ENCODE results near the gene PIP4K2A. TPM values are rescaled to one million over a fixed set of nuclear protein-coding genes. Genes with fewer than 3 reads are reported as not detected.

The PIP4K2A gene
- total and polyA plus RNA-seq, 9 donors, result 4.3 to 85.6 (median 18.4) TPM

DNA sequence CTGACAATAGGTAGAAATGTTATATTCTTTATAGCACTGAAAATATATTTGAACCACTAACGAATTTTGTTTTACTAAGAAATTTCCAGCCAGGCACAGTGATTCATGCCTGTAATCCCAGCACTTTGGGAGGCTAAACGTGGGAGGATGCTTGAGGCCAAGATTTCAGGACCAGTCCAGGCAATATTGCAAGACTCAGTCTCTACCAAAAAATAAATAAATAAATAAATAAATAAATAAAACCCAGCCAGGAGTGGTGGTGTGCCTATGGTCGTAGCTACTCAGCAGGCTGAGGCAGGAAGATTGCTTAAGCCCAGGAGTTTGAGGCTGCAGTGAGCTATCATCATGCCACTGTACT lies 39.8 kb downstream of the PIP4K2A start:
- intact Hi-C loops (cut with DNase I), result no loop called here
- H3K27ac ChIP-seq, result no peak overlapping the region
- no peaks in the 10 kb centered on the region for H3K27me3 ChIP-seq
- H3K36me3 ChIP-seq, result no peaks in the 10 kb centered on the region
- no peak for DNase-seq
- WGBS, 3 donors, result 65 to 72% (median 67%) methylated on average over 3 of the region's 3 CpGs
- no peaks in the 10 kb centered on the region for H3K9me3 ChIP-seq
- TF ChIP-seq POLR2A (IDR thresholded peaks at IDR 0.05), result no peak
- H3K4me3 ChIP-seq, result no peak overlapping the region
- peaks cover 2% of the 10 kb centered on the region for H3K4me1 ChIP-seq (ENCODE audit: insufficient read depth)

DNA sequence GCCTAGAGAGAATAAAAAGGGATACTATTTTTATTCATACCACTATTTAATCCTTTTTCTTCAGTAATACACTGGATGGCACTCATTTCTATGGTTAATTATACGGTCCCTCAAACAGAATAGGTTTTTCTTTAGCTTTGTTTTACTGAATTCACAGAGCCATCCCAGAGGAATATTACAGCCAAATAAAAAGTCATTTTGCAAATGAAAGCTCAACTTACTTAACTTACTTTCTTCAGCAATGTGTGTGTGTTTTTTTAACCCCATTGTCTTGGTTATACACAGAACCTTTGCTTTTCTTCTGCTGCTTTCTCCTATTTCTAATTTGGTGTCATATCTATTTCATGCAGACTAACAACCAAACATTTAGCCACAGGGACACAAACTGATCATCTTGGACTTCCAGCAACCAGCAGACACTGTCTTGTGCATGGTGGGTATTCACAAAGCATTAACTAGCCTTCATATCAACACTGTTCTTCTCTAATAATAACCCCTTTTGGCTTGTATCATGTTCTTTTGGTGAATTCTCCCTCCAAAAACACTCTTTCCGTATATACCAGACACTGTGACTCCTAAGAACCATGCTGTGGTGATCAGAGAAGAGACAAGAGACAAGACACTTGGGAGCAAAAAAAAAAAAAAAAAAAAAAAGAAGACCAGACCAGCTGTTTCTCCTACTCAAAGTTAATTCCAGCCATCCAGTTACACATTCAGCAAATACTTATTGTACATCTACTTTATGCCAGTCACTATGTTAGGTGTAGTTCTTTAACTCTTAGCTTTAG lies 40.4 kb downstream of the PIP4K2A start:
- intact Hi-C loops (cut with DNase I), result no loop called here
- Histone ChIP-seq H3K4me1 (ENCODE audit: insufficient read depth) (peaks cover 5% of the 10 kb centered on the region), H3K27ac (no peak overlapping the region), H3K36me3 (no peaks in the 10 kb centered on the region), H3K4me3 (no peak overlapping the region), H3K27me3 (no peaks in the 10 kb centered on the region), H3K9me3 (no peaks in the 10 kb centered on the region)
- WGBS, 3 donors, result 80 to 91% (median 86%) methylated on average over 2 of the region's 2 CpGs
- DNase-seq, result no peak
- TF ChIP-seq EP300 (IDR thresholded peaks at IDR 0.05), result no peak
- no peak for TF ChIP-seq POLR2A (IDR thresholded peaks at IDR 0.05)
- TF ChIP-seq, protein P1, sequence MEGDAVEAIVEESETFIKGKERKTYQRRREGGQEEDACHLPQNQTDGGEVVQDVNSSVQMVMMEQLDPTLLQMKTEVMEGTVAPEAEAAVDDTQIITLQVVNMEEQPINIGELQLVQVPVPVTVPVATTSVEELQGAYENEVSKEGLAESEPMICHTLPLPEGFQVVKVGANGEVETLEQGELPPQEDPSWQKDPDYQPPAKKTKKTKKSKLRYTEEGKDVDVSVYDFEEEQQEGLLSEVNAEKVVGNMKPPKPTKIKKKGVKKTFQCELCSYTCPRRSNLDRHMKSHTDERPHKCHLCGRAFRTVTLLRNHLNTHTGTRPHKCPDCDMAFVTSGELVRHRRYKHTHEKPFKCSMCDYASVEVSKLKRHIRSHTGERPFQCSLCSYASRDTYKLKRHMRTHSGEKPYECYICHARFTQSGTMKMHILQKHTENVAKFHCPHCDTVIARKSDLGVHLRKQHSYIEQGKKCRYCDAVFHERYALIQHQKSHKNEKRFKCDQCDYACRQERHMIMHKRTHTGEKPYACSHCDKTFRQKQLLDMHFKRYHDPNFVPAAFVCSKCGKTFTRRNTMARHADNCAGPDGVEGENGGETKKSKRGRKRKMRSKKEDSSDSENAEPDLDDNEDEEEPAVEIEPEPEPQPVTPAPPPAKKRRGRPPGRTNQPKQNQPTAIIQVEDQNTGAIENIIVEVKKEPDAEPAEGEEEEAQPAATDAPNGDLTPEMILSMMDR (IDR thresholded peaks at IDR 0.05), result no peak

DNA sequence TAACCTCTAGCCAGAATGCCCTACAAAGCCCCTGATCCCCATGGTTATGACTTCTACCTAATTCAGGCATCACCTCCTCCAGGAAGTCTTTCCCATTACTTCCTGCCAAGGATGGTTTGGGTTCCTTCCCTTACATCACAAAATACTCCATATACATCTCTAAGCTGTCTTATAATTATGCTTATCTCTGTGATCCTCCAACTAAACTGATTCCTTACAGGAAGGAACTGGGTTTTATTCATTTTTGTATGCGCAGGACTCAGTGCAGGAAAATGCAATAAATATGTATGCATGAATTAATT lies 41.3 kb downstream of the PIP4K2A start:
- intact Hi-C loops (cut with DNase I), result no loop called here
- Histone ChIP-seq H3K9me3 (no peaks in the 10 kb centered on the region), H3K27ac (no peak overlapping the region), H3K4me3 (no peak overlapping the region), H3K27me3 (no peaks in the 10 kb centered on the region), H3K36me3 (no peaks in the 10 kb centered on the region), H3K4me1 (ENCODE audit: insufficient read depth) (peaks cover 5% of the 10 kb centered on the region)
- DNase-seq, result no peak
- TF ChIP-seq, protein P1 (IDR thresholded peaks at IDR 0.05), result no peak
- TF ChIP-seq POLR2A (IDR thresholded peaks at IDR 0.05) (no peak), EP300 (IDR thresholded peaks at IDR 0.05) (no peak)
- WGBS, 3 donors, result 93 to 96% (median 95%) methylated on average over 1 of the region's 1 CpG

DNA sequence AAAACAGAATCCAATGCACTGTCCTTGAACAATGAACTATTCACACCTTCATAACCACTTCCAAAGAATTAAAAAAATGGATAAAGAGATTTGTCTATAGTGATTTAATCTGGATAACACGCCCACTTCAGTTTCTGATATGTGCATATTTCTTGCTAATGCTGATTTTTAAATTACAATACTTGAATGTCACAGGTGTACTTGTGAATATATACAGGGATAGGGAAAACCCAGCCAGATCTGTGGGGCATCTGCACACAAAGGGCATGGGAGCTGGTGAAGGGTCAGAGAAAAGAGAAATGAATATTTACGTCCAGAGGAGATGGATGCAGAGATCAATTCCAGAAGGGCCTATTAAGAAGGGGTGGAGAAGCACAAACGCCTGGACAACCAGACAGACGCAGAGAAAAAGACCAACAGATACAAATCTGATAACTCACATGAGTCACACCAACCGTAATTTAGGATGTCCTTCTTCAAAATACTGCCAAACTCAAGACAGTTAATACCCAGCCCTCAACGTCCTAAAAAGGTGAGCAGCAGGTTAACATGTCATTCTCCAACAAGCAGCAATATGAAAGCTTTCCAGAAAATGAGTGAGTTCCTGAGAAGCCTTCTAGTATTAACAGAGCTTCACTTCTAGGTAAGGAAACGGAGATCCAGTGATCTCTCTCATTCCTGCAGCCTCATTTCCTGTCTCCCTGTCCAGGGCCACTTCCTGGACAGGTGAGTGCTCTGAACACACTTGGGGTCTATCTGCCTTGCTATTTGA lies 41.9 kb downstream of the PIP4K2A start:
- WGBS, 3 donors, result 83 to 85% (median 84%) methylated on average over 7 of the region's 7 CpGs
- Histone ChIP-seq H3K36me3 (no peaks in the 10 kb centered on the region), H3K4me3 (no peak overlapping the region), H3K9me3 (no peaks in the 10 kb centered on the region), H3K4me1 (ENCODE audit: insufficient read depth) (peaks cover 5% of the 10 kb centered on the region), H3K27ac (no peak overlapping the region), H3K27me3 (no peaks in the 10 kb centered on the region)
- DNase-seq, result no peak
- intact Hi-C loops (cut with DNase I), result no loop called here
- no peak for TF ChIP-seq EP300 (IDR thresholded peaks at IDR 0.05)
- TF ChIP-seq, protein P1 (IDR thresholded peaks at IDR 0.05), result no peak
- no peak for TF ChIP-seq POLR2A (IDR thresholded peaks at IDR 0.05)

DNA sequence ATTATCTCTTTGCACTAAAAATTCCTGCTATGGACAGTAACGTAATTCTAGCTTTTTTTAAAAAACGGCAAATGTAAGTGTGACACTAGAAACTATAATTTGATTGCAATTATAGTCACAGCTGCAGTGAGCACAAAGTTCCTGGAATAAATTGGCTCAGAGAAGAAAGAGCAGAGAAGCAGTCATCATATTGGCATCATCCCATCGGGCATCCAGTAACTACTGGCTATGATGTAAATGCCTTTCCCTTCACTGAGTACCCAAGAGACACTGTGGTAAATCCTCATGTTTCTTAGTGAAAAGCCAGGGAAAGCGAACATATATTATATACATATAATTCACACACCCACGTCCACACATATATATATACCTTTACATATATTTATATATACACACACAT lies 43.6 kb downstream of the PIP4K2A start:
- no peaks in the 10 kb centered on the region for H3K27me3 ChIP-seq
- TF ChIP-seq, protein P1 (IDR thresholded peaks at IDR 0.05), result no peak
- TF ChIP-seq EP300 (IDR thresholded peaks at IDR 0.05) (no peak), POLR2A (IDR thresholded peaks at IDR 0.05) (no peak)
- intact Hi-C loops (cut with DNase I), result no loop called here
- no peaks in the 10 kb centered on the region for H3K9me3 ChIP-seq
- DNase-seq, result no peak
- WGBS, 3 donors, result 81 to 89% (median 85%) methylated on average over 5 of the region's 5 CpGs
- no peak overlapping the region for H3K27ac ChIP-seq
- H3K4me3 ChIP-seq, result no peak overlapping the region
- no peaks in the 10 kb centered on the region for H3K36me3 ChIP-seq
- peaks cover 5% of the 10 kb centered on the region for H3K4me1 ChIP-seq (ENCODE audit: insufficient read depth)
